ENCODE results near the gene TSPAN31. TPM values are rescaled to one million over a fixed set of nuclear protein-coding genes. Genes with fewer than 3 reads are reported as not detected.
A peak's percentile ranks its signal among the peaks of the same experiment; 100 is the strongest.

TSPAN31 gene
- total and polyA plus RNA-seq, 2 of the 8 experiments (the other 6 are each of a cell fraction or from before 2014, with no cell fraction given) = 15.8 to 31.4 TPM

DNA sequence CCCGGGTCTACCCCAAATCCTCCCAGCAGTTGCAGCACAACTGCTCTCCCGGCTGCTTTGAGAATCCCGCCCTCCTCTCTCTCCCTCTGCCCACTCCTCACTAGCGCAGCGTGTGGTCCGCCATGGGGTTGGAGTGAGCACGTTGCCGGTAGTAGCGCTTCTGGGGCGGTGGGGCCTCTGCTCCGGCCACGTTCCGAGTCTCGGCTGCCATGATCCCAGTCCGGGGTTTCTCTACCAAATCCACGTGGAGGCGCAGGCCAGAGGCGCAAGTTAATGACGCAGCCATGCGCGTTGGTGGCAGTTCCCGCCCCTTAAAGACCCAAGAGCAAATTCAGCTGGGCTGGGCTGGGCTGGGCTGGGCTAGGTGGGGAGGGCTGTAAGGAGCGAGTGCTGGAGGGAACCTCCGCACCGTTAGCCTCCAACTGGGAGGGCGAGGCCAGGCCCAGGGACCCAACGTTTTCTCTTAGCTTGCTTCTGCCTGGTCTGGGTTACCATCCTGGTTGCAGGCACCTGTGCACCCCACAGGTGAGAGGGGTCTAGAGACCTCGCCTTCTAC, 27.1 kb downstream of the TSPAN31 start, which contains the start of gene METTL1:
Gene METTL1 (minus strand): TSS at position 233 of the 556 bp plus-strand sequence. CDS start 22 bp downstream, at position 211.
- CTCF ChIA-PET (ENCODE audit: partially characterized antibody) = interaction anchor here (1.0 to 4.5 kb wide), 5 partner anchors 11 to 78 kb away, joined by 3 to 28 read pairs (median 7); partner anchors contain the start of genes OS9 and TSFM
- peak within 1 kb of the TSS; percentile 91 for H3K4ac ChIP-seq (replicated peaks; ENCODE audit: insufficient read length, low read depth, low read length)
- peak within 1 kb of the TSS; percentile 99 for H4K5ac ChIP-seq (ENCODE audit: insufficient read length, low read depth, low read length)
- H3K23me2 ChIP-seq (ENCODE audit: low read depth, low read length) = peaks cover 12% of the 10 kb centered on the region; the same call in 1 of the 2 replicates
- H3K4me2 ChIP-seq (ENCODE audit: insufficient read depth in 1 of 2, low read depth in 2 of 2, low read length in 2 of 2) = peak within 1 kb of the TSS; percentile 96 to 99
- 0 out of 4 replicates have a peak, but pooled peaks cover 0 to 7% of the 10 kb centered on the region in 2 experiments for H3K79me2 ChIP-seq (ENCODE audit: control insufficient read depth in 1 of 2, insufficient read depth in 2 of 2, low read length in 2 of 2)
- H3K14ac ChIP-seq (ENCODE audit: insufficient read length) = peak within 1 kb of the TSS; percentile 35
- peaks cover 10 to 17% (median 13%) of the 10 kb centered on the region in 4 experiments; a peak in 7 of 8 replicates for H3K36me3 ChIP-seq (ENCODE audit: control insufficient read depth in 2 of 4, insufficient read depth in 4 of 4, low read length in 3 of 4)
- H4K91ac ChIP-seq (replicated peaks; ENCODE audit: insufficient read length, low read length) = peak within 1 kb of the TSS; percentile 96
- H2BK5ac ChIP-seq (ENCODE audit: low read depth, low read length) = peak within 1 kb of the TSS; percentile 100
- H3K27me3 ChIP-seq (replicated peaks in 1 of 4; ENCODE audit: control insufficient read depth in 3 of 4, extremely low read depth in 1 of 4, insufficient read depth in 3 of 4, low read length in 3 of 4) = peaks cover 0 to 6% (median 3%) of the 10 kb centered on the region in 4 experiments; a peak in 4 of 7 replicates
- H3K9ac ChIP-seq (replicated peaks in 1 of 4; ENCODE audit: extremely low read depth in 1 of 4, low read depth in 3 of 4, low read length in 3 of 4) = peak within 1 kb of the TSS; percentile 98 to 100 (median 99)
- 2% methylated on average over 27 of the region's 28 CpGs; no CpG with 5 or more reads in 1 of the 2 experiments for WGBS, 2 experiments (ENCODE audit: extremely low coverage in 1 of 2, insufficient coverage in 1 of 2, insufficient read length in 1 of 2, insufficient replicate concordance in 2 of 2, low coverage in 1 of 2, low lambda C conversion rate in 2 of 2, missing lambda C conversion rate in 1 of 2)
- FAIRE-seq = no peak
- peak within 1 kb of the TSS; percentile 99 for H3K18ac ChIP-seq (ENCODE audit: extremely low read depth, low read length)
- peak within 1 kb of the TSS; percentile 85 for H3K56ac ChIP-seq (replicated peaks; ENCODE audit: insufficient read length, low read depth, low read length)
- peak within 1 kb of the TSS; percentile 99 for H2BK15ac ChIP-seq (ENCODE audit: low read length)
- peak within 1 kb of the TSS; percentile 80 for H2AFZ ChIP-seq (ENCODE audit: low read length)
- 0 out of 2 replicates have a peak within 1 kb of the TSS, but pooled peaks have one; percentile 82 for H2BK20ac ChIP-seq (ENCODE audit: low read length)
- H3K27ac ChIP-seq (ENCODE audit: low read depth, low read length) = peak within 1 kb of the TSS; percentile 99
- no peaks in the 10 kb centered on the region for H3K9me3 ChIP-seq (ENCODE audit: insufficient read depth in 2 of 2, low read depth in 1 of 2, low read length in 1 of 2)
- POLR2A ChIA-PET (ENCODE audit: partially characterized antibody) = interaction anchor here (0.7 to 2.0 kb wide), 31 partner anchors 9 to 179 kb away, joined by 3 to 22 read pairs (median 4); partner anchors contain the start of genes CTDSP2, MARCHF9, TSFM and TSPAN31
- H2BK120ac ChIP-seq (replicated peaks; ENCODE audit: low read depth, low read length) = peak within 1 kb of the TSS; percentile 86
- peak within 1 kb of the TSS; percentile 79 to 99 (median 95) for H3K4me3 ChIP-seq (ENCODE audit: extremely low read depth in 1 of 4, insufficient read depth in 2 of 4, low read depth in 3 of 4, low read length in 4 of 4)
- peak within 1 kb of the TSS; percentile 100 for H4K8ac ChIP-seq (ENCODE audit: extremely low read depth, insufficient read depth, low read length)
- no peaks in the 10 kb centered on the region for H4K20me1 ChIP-seq (replicated peaks in 1 of 2; ENCODE audit: control insufficient read depth in 1 of 2, insufficient read depth in 2 of 2, low read length in 2 of 2)
- H3K79me1 ChIP-seq (ENCODE audit: low read depth, low read length) = no peaks in the 10 kb centered on the region; the same call in 1 of the 2 replicates
- peak within 1 kb of the TSS; percentile 99 for H2BK12ac ChIP-seq (ENCODE audit: low read depth, low read length)
- DNase-seq (ENCODE audit: low read depth in 1 of 2, low spot score in 2 of 2) = peak; percentile 91 to 96
- H3K23ac ChIP-seq (ENCODE audit: insufficient read length) = no peak within 1 kb of the TSS
- H3K4me1 ChIP-seq (replicated peaks in 1 of 4; ENCODE audit: control insufficient read depth in 3 of 4, insufficient read depth in 4 of 4, low read length in 3 of 4) = peaks cover 3 to 9% (median 5%) of the 10 kb centered on the region in 4 experiments; a peak in 5 of 7 replicates
- peak within 1 kb of the TSS; percentile 65; the same call in 1 of the 2 replicates for H2AK5ac ChIP-seq (ENCODE audit: low read depth, low read length)
- TF ChIP-seq BRCA1 (IDR thresholded peaks at IDR 0.05; ENCODE audit: low read depth, low read length) (no peak), CREB1 (IDR thresholded peaks at IDR 0.05) (peak; percentile 98), SP4 (IDR thresholded peaks at IDR 0.05; ENCODE audit: low read length) (peak; percentile 85), CBX5 (IDR thresholded peaks at IDR 0.05; ENCODE audit: low read depth, low read length) (no peak), TAF1 (IDR thresholded peaks at IDR 0.05; ENCODE audit: low read depth, low read length) (peak; percentile 99), PHF8 (conservative IDR thresholded peaks at IDR 0.05; ENCODE audit: low read depth, low read length) (peak; percentile 100), NANOG (IDR thresholded peaks at IDR 0.05; ENCODE audit: insufficient read depth, low read depth, low read length, poor library complexity, severe bottlenecking) (peak; percentile 28)
- TF ChIP-seq, protein P1, sequence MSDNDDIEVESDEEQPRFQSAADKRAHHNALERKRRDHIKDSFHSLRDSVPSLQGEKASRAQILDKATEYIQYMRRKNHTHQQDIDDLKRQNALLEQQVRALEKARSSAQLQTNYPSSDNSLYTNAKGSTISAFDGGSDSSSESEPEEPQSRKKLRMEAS (IDR thresholded peaks at IDR 0.05) = peak; percentile 100
- TF ChIP-seq, protein P2, sequence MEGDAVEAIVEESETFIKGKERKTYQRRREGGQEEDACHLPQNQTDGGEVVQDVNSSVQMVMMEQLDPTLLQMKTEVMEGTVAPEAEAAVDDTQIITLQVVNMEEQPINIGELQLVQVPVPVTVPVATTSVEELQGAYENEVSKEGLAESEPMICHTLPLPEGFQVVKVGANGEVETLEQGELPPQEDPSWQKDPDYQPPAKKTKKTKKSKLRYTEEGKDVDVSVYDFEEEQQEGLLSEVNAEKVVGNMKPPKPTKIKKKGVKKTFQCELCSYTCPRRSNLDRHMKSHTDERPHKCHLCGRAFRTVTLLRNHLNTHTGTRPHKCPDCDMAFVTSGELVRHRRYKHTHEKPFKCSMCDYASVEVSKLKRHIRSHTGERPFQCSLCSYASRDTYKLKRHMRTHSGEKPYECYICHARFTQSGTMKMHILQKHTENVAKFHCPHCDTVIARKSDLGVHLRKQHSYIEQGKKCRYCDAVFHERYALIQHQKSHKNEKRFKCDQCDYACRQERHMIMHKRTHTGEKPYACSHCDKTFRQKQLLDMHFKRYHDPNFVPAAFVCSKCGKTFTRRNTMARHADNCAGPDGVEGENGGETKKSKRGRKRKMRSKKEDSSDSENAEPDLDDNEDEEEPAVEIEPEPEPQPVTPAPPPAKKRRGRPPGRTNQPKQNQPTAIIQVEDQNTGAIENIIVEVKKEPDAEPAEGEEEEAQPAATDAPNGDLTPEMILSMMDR (IDR thresholded peaks at IDR 0.05; ENCODE audit: control extremely low read depth in 1 of 3, insufficient read depth in 1 of 3, low read depth in 1 of 3, low read length in 3 of 3) = peak in 1 of 3 experiments; percentile 1; a peak in 1 of 4 replicates

Measured in H1 (cell line).